Natural killer cell (primary cell): Measurements from ENCODE around the gene ECT2L. TPM values are rescaled to one million over a fixed set of nuclear protein-coding genes. Genes with fewer than 3 reads are reported as not detected.

ENCODE experiments used
- ATAC-seq, 3 donors: fragments of 150-1000 bp in 2 of 3; fragments of 200-7000 bp in 1 of 3; cut with Tn5 transposase; 1 replicate in 1 of 3; 2 replicates in 2 of 3; pipeline ENCODE4 v1.10.0; 2021; ENCODE audit warnings: mild to moderate bottlenecking in 2 of 3, moderate library complexity in 2 of 3
- DNase-seq, 2 donors: peaks; one replicate each; pipeline versions ENCODE4 v3.0.0 to v3.0.0-alpha.2; 2013 to 2021; ENCODE audit warnings: mixed read lengths in 1 of 2
- H3K27ac ChIP-seq: one replicate; pipeline ENCODE4 v1.5.1; 2013; ENCODE audit warnings: mild to moderate bottlenecking, low read length
- H3K27me3 ChIP-seq: one replicate; pipeline ENCODE4 v1.6.1; 2013; ENCODE audit warnings: low read length; ENCODE audit not compliant: control insufficient read depth, insufficient read depth
- H3K36me3 ChIP-seq: one replicate; pipeline ENCODE4 v1.6.1; 2013; ENCODE audit warnings: low read length; ENCODE audit not compliant: control insufficient read depth, insufficient read depth
- H3K4me1 ChIP-seq: one replicate; pipeline ENCODE4 v1.6.1; 2013; ENCODE audit warnings: low read length; ENCODE audit not compliant: control insufficient read depth, insufficient read depth
- H3K4me3 ChIP-seq: one replicate; pipeline ENCODE4 v1.5.1; 2013; ENCODE audit warnings: low read length
- H3K9me3 ChIP-seq: one replicate; pipeline ENCODE4 v1.6.1; 2013; ENCODE audit warnings: low read length; ENCODE audit not compliant: control insufficient read depth, insufficient read depth
- H3K27ac Mint-ChIP-seq, 2 donors: one replicate each; pipeline ENCODE4 v1.8.0; 2022; ENCODE audit warnings: mild to moderate bottlenecking in 2 of 2, mixed read lengths in 2 of 2, moderate library complexity in 1 of 2
- H3K27me3 Mint-ChIP-seq, 2 donors: one replicate each; pipeline ENCODE4 v1.8.0; 2022; ENCODE audit warnings: low read depth in 2 of 2, mixed read lengths in 2 of 2
- H3K36me3 Mint-ChIP-seq: one replicate; pipeline ENCODE4 v1.8.0; 2022; ENCODE audit warnings: mixed read lengths
- H3K4me1 Mint-ChIP-seq, 2 donors: one replicate each; pipeline ENCODE4 v1.8.0; 2022; ENCODE audit warnings: mixed read lengths in 2 of 2
- H3K4me3 Mint-ChIP-seq: one replicate; pipeline ENCODE4 v1.8.0; 2022; ENCODE audit warnings: mild to moderate bottlenecking, moderate library complexity, mixed read lengths
- H3K9me3 Mint-ChIP-seq, 2 donors: one replicate each; pipeline ENCODE4 v1.8.0; 2022; ENCODE audit warnings: mixed read lengths in 2 of 2
- CTCF ChIP-seq: fragments of 200-600 bp; IDR thresholded peaks from one replicate; pipeline ENCODE4 v1.8.0; 2022; ENCODE audit warnings: antibody characterized with exemption
- WGBS: methylation state at CpG from one replicate; pipeline ENCODE4 v1.1.7; 2013; ENCODE audit warnings: missing lambda C conversion rate; ENCODE audit not compliant: insufficient coverage; 5-methylcytosine and 5-hydroxymethylcytosine counted together
- intact Hi-C: fragments of 100-400 bp; cut with micrococcal nuclease; formaldehyde crosslinking; loops from one replicate; pipeline ENCODE4 v1.14.2; 2022
- total RNA-seq, 4 donors: library from RNA; stranded (reverse); fragments of 120-200 nt in 1 of 4; gene quantifications; one replicate each; pipeline versions ENCODE4 v1.2.3 to v1.2.4, GENCODE V29; 2013 to 2022

The ECT2L gene
- total RNA-seq, 3 donors from 2014 or later (not counting 1 experiment from before 2014, with no cell fraction given): 0.12 TPM; not detected in 2

- no peak overlapping the region for H3K4me3 ChIP-seq
- Mint-ChIP-seq H3K4me3 (no peak overlapping the region), H3K9me3 (peaks cover 0 to 2% of the 10 kb centered on the region in 2 donors), H3K36me3 (no peaks in the 10 kb centered on the region), H3K27ac (peak overlapping the region in 1 of 2 donors; percentile 83), H3K4me1 (peaks cover 49 to 58% of the 10 kb centered on the region in 2 donors), H3K27me3 (peaks cover 0 to 2% of the 10 kb centered on the region in 2 donors)
- no peaks in the 10 kb centered on the region for H3K9me3 ChIP-seq
- no peaks in the 10 kb centered on the region for H3K27me3 ChIP-seq
- H3K36me3 ChIP-seq: peaks cover 14% of the 10 kb centered on the region
- H3K27ac ChIP-seq: no peak overlapping the region
- no peak for DNase-seq
- no CpG with 5 or more reads among the region's 1 CpG for WGBS
- intact Hi-C loops: no loop called here
- H3K4me1 ChIP-seq: peaks cover 4% of the 10 kb centered on the region
- ATAC-seq: no peak
- TF ChIP-seq CTCF: no peak
Measured at GRCh38 chr6:138948546-138949179, 152.8 kb downstream of the ECT2L start.

GRCh38 chr6:138953451-138953850 is 157.6 kb downstream of the ECT2L start:
- no peak overlapping the region for H3K4me3 ChIP-seq
- Mint-ChIP-seq H3K36me3 (no peaks in the 10 kb centered on the region), H3K4me1 (peaks cover 56 to 67% of the 10 kb centered on the region in 2 donors), H3K9me3 (no peaks in the 10 kb centered on the region), H3K4me3 (peak overlapping the region; percentile 25), H3K27me3 (no peaks in the 10 kb centered on the region), H3K27ac (peak overlapping the region; percentile 3 to 61)
- peak in 2 of 3 donors; percentile 18 to 40 for ATAC-seq
- no peak overlapping the region for H3K27ac ChIP-seq
- no CpG with 5 or more reads among the region's 1 CpG for WGBS
- H3K27me3 ChIP-seq: no peaks in the 10 kb centered on the region
- peaks cover 3% of the 10 kb centered on the region for H3K4me1 ChIP-seq
- no peaks in the 10 kb centered on the region for H3K36me3 ChIP-seq
- no peak for DNase-seq
- H3K9me3 ChIP-seq: no peaks in the 10 kb centered on the region
- no peak for TF ChIP-seq CTCF
- intact Hi-C loops: no loop called here

Other genes starting within 250 kb of the ECT2L start
- 10 to 100 TPM; 22.2 to 25.4 (median 24.3) TPM for gene CCDC28A, start 22.3 kb upstream of the ECT2L start, total RNA-seq
- gene REPS1, start 192.2 kb downstream of the ECT2L start, total RNA-seq: 10 to 100 TPM; 59.9 to 80.4 (median 66.4) TPM
- 10 to 100 TPM; 36.4 to 39.9 (median 37.5) TPM for gene ABRACL, start 232.7 kb downstream of the ECT2L start, total RNA-seq